NCI-H1417 treated with DMSO at 0.1 percent for 48 hours (cell line): ENCODE data around the gene SLC1A5.

Experiments used
- DNase-seq: peaks from one replicate; lab custom pipeline; 2025; lab: John Stamatoyannopoulos, UW

SLC1A5 gene

GRCh38 chr19:46725036-46725820 lies 63.2 kb downstream of the SLC1A5 start:
- no peak for DNase-seq
